SK-N-SH (cell line): ENCODE data around the gene TRAPPC2L. TPM values are rescaled to one million over a fixed set of nuclear protein-coding genes. Genes with fewer than 3 reads are reported as not detected.

Experiments
- CTCF ChIA-PET: fragments of 300-600, 350-600 bp; formaldehyde crosslinking; extraction: SDS; loops from one replicate; lab custom pipeline; 2021; lab: Yijun Ruan, JAX
- POLR2A ChIA-PET: fragments of 350-600 bp; sonication (Branson Sonifier 250); formaldehyde crosslinking; extraction: SDS; loops from one replicate; lab custom pipeline; 2020; ENCODE audit warnings: antibody characterized with exemption, inconsistent platforms; lab: Yijun Ruan, JAX
- DNase-seq: peaks from one replicate; pipeline ENCODE4 v3.0.0; 2012
- H2AFZ ChIP-seq: fragments of 200-600 bp; sonication (generic); 2 replicates; pipeline ENCODE4 v1.8.1; 2016; ENCODE audit warnings: antibody characterized with exemption, mild to moderate bottlenecking, low read depth
- H3F3A ChIP-seq: fragments of 200-600 bp; sonication (generic); replicated peaks from 2 replicates; pipeline ENCODE3; 2016; ENCODE audit warnings: antibody characterized with exemption, mild to moderate bottlenecking; ENCODE audit not compliant: insufficient read depth
- H3K27ac ChIP-seq, 2 experiments: fragments of 200-500 bp in 1 of 2; fragments of 200-600 bp in 1 of 2; sonication (Bioruptor generic) in 1 of 2; sonication (generic), shearing (Covaris generic) in 1 of 2; 2 replicates each; pipeline versions ENCODE4 v1.5.1 to v1.6.1; 2014 to 2016; ENCODE audit warnings: low read depth in 2 of 2, inconsistent platforms in 1 of 2, low read length in 1 of 2, mild to moderate bottlenecking in 1 of 2, mixed read lengths in 1 of 2
- H3K27me3 ChIP-seq: fragments of 200-600 bp; sonication (generic), shearing (Covaris generic); 2 replicates; pipeline ENCODE4 v1.6.1; 2016; ENCODE audit warnings: mixed run types; ENCODE audit not compliant: insufficient read depth
- H3K36me3 ChIP-seq, 2 experiments: fragments of 200-500 bp in 1 of 2; fragments of 200-600 bp in 1 of 2; sonication (Bioruptor generic) in 1 of 2; sonication (generic) in 1 of 2; replicated peaks in 1 of 2; 2 replicates each; pipeline versions ENCODE3 to v1.5.1; 2014 to 2016; ENCODE audit warnings: low read length in 1 of 2, mild to moderate bottlenecking in 1 of 2; ENCODE audit not compliant: insufficient read depth in 2 of 2, control insufficient read depth in 1 of 2
- H3K4me1 ChIP-seq, 2 experiments: fragments of 200-500 bp in 1 of 2; fragments of 200-600 bp in 1 of 2; sonication (Bioruptor generic) in 1 of 2; sonication (generic), shearing (Covaris generic) in 1 of 2; 2 replicates each; pipeline versions ENCODE4 v1.5.1 to v1.6.1; 2014 to 2016; ENCODE audit warnings: low read depth in 1 of 2, low read length in 1 of 2, mixed run types in 1 of 2; ENCODE audit not compliant: insufficient read depth in 2 of 2, control insufficient read depth in 1 of 2
- H3K4me2 ChIP-seq: fragments of 200-600 bp; sonication (generic), shearing (Covaris generic); 2 replicates; pipeline ENCODE4 v1.6.1; 2017; ENCODE audit warnings: mixed run types
- H3K4me3 ChIP-seq, 2 experiments: fragments of 200-500 bp in 1 of 2; fragments of 200-600 bp in 1 of 2; sonication (Bioruptor generic) in 1 of 2; sonication (generic), shearing (Covaris generic) in 1 of 2; 2 replicates each; pipeline versions ENCODE4 v1.5.1 to v1.8.1; 2014 to 2016; ENCODE audit warnings: low read depth in 2 of 2, inconsistent platforms in 1 of 2, low read length in 1 of 2, mild to moderate bottlenecking in 1 of 2, mixed read lengths in 1 of 2, moderate library complexity in 1 of 2
- H3K79me2 ChIP-seq: fragments of 200-600 bp; sonication (generic); 2 replicates; pipeline ENCODE4 v1.8.1; 2017; ENCODE audit warnings: mild to moderate bottlenecking; ENCODE audit not compliant: insufficient read depth
- H3K9ac ChIP-seq: fragments of 200-600 bp; sonication (generic); 2 replicates; pipeline ENCODE4 v1.6.1; 2017; ENCODE audit warnings: mixed run types
- H3K9me2 ChIP-seq: fragments of 200-600 bp; sonication (generic); 2 replicates; pipeline ENCODE4 v1.6.1; 2017; ENCODE audit warnings: mixed run types
- H3K9me3 ChIP-seq: fragments of 200-600 bp; sonication (generic); 2 replicates; pipeline ENCODE4 v1.6.1; 2017; ENCODE audit warnings: mixed run types, mild to moderate bottlenecking, moderate library complexity
- H4K20me1 ChIP-seq: fragments of 200-600 bp; sonication (generic); 2 replicates; pipeline ENCODE4 v1.6.1; 2017; ENCODE audit warnings: mild to moderate bottlenecking, mixed run types; ENCODE audit not compliant: insufficient read depth
- CHD2 ChIP-seq: fragments of 150-350 bp; IDR thresholded peaks from 2 replicates; pipeline ENCODE4 v1.6.1; 2018; ENCODE audit warnings: low read length; ENCODE audit not compliant: partially characterized antibody
- CTCF ChIP-seq: fragments of 200-600 bp; sonication (generic); IDR thresholded peaks from 2 replicates; pipeline ENCODE4 v1.6.1; 2017; ENCODE audit warnings: antibody characterized with exemption, mild to moderate bottlenecking, moderate library complexity
- EP300 ChIP-seq, 2 experiments: IDR thresholded peaks; 2 replicates each; pipeline versions ENCODE4 v1.4.0 to v1.6.1; 2012; ENCODE audit warnings: borderline replicate concordance in 1 of 2, low read depth in 1 of 2, low read length in 1 of 2
- GABPA ChIP-seq: IDR thresholded peaks from 2 replicates; pipeline ENCODE4 v1.4.0; 2012; ENCODE audit warnings: low read depth, mild to moderate bottlenecking
- GATA2 ChIP-seq: sonication (generic); formaldehyde crosslinking; IDR thresholded peaks from 2 replicates; pipeline ENCODE4 v1.5.0; 2020; ENCODE audit warnings: mild to moderate bottlenecking, missing genetic modification reagents
- MAX ChIP-seq: IDR thresholded peaks from 2 replicates; pipeline ENCODE4 v1.4.0; 2012; ENCODE audit warnings: low read depth
- MXI1 ChIP-seq: IDR thresholded peaks from 2 replicates; pipeline ENCODE4 v1.6.1; 2012; ENCODE audit warnings: mild to moderate bottlenecking, low read depth, low read length, improper control_type of control experiment
- NFIC ChIP-seq: IDR thresholded peaks from 2 replicates; pipeline ENCODE4 v1.4.0; 2012; ENCODE audit warnings: borderline replicate concordance
- PBX3 ChIP-seq: IDR thresholded peaks from 2 replicates; pipeline ENCODE4; 2012
- RAD21 ChIP-seq: IDR thresholded peaks from 2 replicates; pipeline ENCODE4 v1.6.1; 2012; ENCODE audit warnings: mild to moderate bottlenecking, low read length
- RXRA ChIP-seq: IDR thresholded peaks from 2 replicates; pipeline ENCODE4 v1.4.0; 2012; ENCODE audit warnings: low read depth, mild to moderate bottlenecking, borderline replicate concordance
- SIN3A ChIP-seq: IDR thresholded peaks from 2 replicates; pipeline ENCODE4 v1.6.1; 2012; ENCODE audit warnings: low read depth, mild to moderate bottlenecking, low read length, moderate library complexity, borderline replicate concordance
- TAF1 ChIP-seq: IDR thresholded peaks from 2 replicates; pipeline ENCODE4 v1.6.1; 2012; ENCODE audit warnings: low read depth, mild to moderate bottlenecking, low read length, moderate library complexity, borderline replicate concordance
- WGBS: methylation state at CpG from one replicate; pipeline ENCODE4 v1.1.6; 2017; ENCODE audit warnings: low lambda C conversion rate; 5-methylcytosine and 5-hydroxymethylcytosine counted together
- polyA plus RNA-seq, 3 experiments: library from polyadenylated mRNA; depleted of rRNA; stranded (reverse); fragments of >200 nt; gene quantifications; 2 replicates each; pipeline ENCODE4 v1.2.3, GENCODE V29; 2012

The TRAPPC2L gene
- polyA plus RNA-seq, 1 of the 3 experiments (the other 2 are of a cell fraction) = 73.9 TPM

- H3F3A ChIP-seq = no peaks in the 10 kb centered on the region
- H3K4me3 ChIP-seq = no peak overlapping the region
- CTCF ChIA-PET = interaction anchor here (1.0 kb wide), 1 partner anchor 284 kb away, joined by 3 read pairs; no protein-coding TSS in a partner anchor
- 54% methylated on average over 42 of the region's 49 CpGs for WGBS
- POLR2A ChIA-PET = no interaction called here
- H4K20me1 ChIP-seq = no peaks in the 10 kb centered on the region
- H2AFZ ChIP-seq = no peak overlapping the region
- no peak for DNase-seq
- H3K27me3 ChIP-seq = peaks cover 45% of the 10 kb centered on the region
- no peaks in the 10 kb centered on the region for H3K79me2 ChIP-seq
- no peaks in the 10 kb centered on the region; a peak in 1 of 4 replicates for H3K4me1 ChIP-seq
- no peak overlapping the region for H3K27ac ChIP-seq
- TF ChIP-seq EP300 (IDR thresholded peaks at IDR 0.05; ENCODE audit: borderline replicate concordance in 1 of 2, low read depth in 1 of 2, low read length in 1 of 2) = no peak
- no peak overlapping the region for H3K9ac ChIP-seq
- H3K36me3 ChIP-seq = no peaks in the 10 kb centered on the region
- H3K9me3 ChIP-seq = no peaks in the 10 kb centered on the region
- no peaks in the 10 kb centered on the region for H3K9me2 ChIP-seq
- H3K4me2 ChIP-seq = no peak overlapping the region
Observed at GRCh38 chr16:88883117-88883895, 26.4 kb downstream of the TRAPPC2L start.

- Histone ChIP-seq H3K79me2 (no peaks in the 10 kb centered on the region), H2AFZ (no peak overlapping the region), H4K20me1 (no peaks in the 10 kb centered on the region), H3K36me3 (no peaks in the 10 kb centered on the region), H3K4me3 (no peak overlapping the region), H3K9me3 (no peaks in the 10 kb centered on the region), H3K27ac (no peak overlapping the region), H3K27me3 (peaks cover 38% of the 10 kb centered on the region)
- 45% methylated on average over 5 of the region's 11 CpGs for WGBS
- TF ChIP-seq SIN3A = no peak
- TF ChIP-seq, all 33 proteins: peak for 0
- CTCF ChIA-PET = no interaction called here
- no peak overlapping the region for H3K4me2 ChIP-seq
- H3K9me2 ChIP-seq = no peaks in the 10 kb centered on the region
- H3K9ac ChIP-seq = no peak overlapping the region
- no peak for DNase-seq
- POLR2A ChIA-PET = no interaction called here
- no peaks in the 10 kb centered on the region for H3F3A ChIP-seq
- no peaks in the 10 kb centered on the region; a peak in 2 of 4 replicates for H3K4me1 ChIP-seq
Observed at GRCh38 chr16:88883946-88884345, 27.0 kb downstream of the TRAPPC2L start.

- TF ChIP-seq RAD21 = no peak
- TF ChIP-seq GABPA = no peak
- no peak for TF ChIP-seq MAX
- no peak for TF ChIP-seq TAF1
- TF ChIP-seq CHD2 = no peak
- TF ChIP-seq NFIC = no peak
- TF ChIP-seq SIN3A = no peak
- no peak for TF ChIP-seq GATA2 (CRISPR knock-in tag)
- no peak for TF ChIP-seq CTCF
- no peak for TF ChIP-seq PBX3
- no peak for TF ChIP-seq RXRA
- no peak for TF ChIP-seq MXI1
- TF ChIP-seq, all 33 proteins: peak for 0
- ChIA-PET POLR2A (no interaction called here), CTCF (no interaction called here)
- Histone ChIP-seq H4K20me1 (no peaks in the 10 kb centered on the region), H3K9me3 (no peaks in the 10 kb centered on the region), H3K4me1 (no peaks in the 10 kb centered on the region; a peak in 2 of 4 replicates), H3K27me3 (peaks cover 34% of the 10 kb centered on the region), H3K9ac (no peak overlapping the region), H3K36me3 (no peaks in the 10 kb centered on the region), H3K4me3 (no peak overlapping the region), H3K4me2 (no peak overlapping the region), H3K9me2 (no peaks in the 10 kb centered on the region), H3K27ac (no peak overlapping the region), H3F3A (no peaks in the 10 kb centered on the region), H2AFZ (no peak overlapping the region), H3K79me2 (no peaks in the 10 kb centered on the region)
- no peak for DNase-seq
- 76% methylated on average over 15 of the region's 39 CpGs for WGBS
Observed at GRCh38 chr16:88884569-88885271, 27.8 kb downstream of the TRAPPC2L start.
